T-helper 2 cell treated with Interferon-gamma antibody and Interleukin-4, amounts not matched to agents 100 ng/mL and 5 ng/mL, for 36 hours (primary cell): ENCODE data around the gene PRSS58. TPM values are rescaled to one million over a fixed set of nuclear protein-coding genes. Genes with fewer than 3 reads are reported as not detected.

ENCODE experiments used
- intact Hi-C: fragments of 100-400 bp; cut with micrococcal nuclease; formaldehyde crosslinking; loops from one replicate; pipeline ENCODE4 v1.15.1; 2023
- total RNA-seq: library from RNA; stranded (reverse); gene quantifications from 2 replicates; pipeline ENCODE4 v1.2.3, GENCODE V29; 2022

Gene PRSS58, protein sequence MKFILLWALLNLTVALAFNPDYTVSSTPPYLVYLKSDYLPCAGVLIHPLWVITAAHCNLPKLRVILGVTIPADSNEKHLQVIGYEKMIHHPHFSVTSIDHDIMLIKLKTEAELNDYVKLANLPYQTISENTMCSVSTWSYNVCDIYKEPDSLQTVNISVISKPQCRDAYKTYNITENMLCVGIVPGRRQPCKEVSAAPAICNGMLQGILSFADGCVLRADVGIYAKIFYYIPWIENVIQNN
- not detected in 2 replicates for total RNA-seq

DNA sequence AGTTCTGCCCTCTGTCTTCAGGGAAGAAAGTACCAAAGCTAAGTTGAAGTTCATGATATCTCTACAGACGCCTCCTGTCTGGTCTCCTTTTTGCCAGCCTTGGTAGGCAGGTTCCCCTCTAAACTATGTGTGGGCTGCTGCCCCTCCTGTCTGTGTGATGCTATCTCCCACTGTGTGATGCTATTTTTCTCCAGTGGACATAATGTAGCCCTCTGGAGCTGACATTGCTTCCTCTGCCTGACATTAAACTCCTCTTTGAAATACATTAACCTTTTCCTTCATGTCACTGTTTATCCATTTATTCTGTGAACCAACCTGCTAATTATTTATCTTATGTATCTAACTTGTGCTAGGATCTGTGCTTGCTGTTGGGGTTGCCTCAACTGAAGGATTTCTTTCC is at the start of gene PRSS58:
Gene PRSS58 (minus strand): TSS at position 101 of the 400 bp plus-strand sequence. CDS start 351 bp downstream, outside the sequence.
- intact Hi-C loops = no loop called here

DNA sequence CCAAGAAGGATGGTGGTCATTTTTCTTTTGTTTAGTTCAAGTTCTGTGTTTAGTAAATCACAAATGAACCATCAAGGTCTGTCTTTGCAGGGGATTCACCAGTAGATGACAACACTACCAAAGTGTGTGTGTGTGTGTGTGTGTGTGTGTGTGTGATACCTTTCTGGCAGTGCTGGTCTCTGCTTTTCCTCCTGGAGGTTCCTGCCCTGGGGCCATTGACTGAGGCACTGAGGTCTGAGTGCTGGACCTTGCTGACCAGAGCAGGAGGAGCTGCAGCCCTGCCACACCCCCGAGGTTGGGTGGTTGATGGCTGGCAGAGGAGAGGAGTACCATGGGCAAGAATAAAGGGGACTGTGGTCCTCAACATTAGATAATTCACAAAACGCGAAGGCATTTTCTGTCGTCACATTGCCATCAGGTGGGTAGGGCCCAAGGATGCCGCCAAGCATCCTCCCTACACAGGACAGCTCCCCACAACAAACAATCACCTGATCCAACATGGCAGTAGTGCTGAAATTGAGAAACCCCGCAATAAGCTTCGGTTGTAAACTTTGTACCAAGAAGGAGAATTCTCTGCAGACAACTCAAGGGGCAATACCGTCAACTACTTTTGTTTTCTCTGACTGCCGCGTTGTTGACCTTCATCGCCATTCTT is 49.5 kb upstream of the PRSS58 start:
- intact Hi-C loops = no loop called here

DNA sequence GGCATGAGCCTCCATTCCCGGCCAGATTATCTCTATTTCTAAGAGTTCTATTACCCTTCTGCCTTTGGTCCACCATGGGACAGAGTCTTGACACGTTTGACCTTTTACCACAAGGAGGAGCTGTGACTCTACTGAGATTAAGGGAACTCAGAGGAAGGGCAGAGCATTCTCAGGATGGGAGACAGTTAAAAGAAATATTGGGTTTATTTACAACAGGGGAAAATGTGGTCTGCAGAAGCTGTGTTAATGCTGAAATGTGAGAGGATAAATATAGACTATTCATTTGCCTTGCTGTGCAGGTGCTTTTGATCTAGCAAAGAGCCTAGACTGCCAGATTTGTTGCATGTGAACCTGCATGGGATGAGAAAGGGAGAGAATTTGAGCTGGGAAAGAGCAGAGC is 45.8 kb upstream of the PRSS58 start:
- intact Hi-C loops = loop anchor here (2.0 kb wide), 1 partner anchor 699 kb away; no protein-coding TSS in a partner anchor

DNA sequence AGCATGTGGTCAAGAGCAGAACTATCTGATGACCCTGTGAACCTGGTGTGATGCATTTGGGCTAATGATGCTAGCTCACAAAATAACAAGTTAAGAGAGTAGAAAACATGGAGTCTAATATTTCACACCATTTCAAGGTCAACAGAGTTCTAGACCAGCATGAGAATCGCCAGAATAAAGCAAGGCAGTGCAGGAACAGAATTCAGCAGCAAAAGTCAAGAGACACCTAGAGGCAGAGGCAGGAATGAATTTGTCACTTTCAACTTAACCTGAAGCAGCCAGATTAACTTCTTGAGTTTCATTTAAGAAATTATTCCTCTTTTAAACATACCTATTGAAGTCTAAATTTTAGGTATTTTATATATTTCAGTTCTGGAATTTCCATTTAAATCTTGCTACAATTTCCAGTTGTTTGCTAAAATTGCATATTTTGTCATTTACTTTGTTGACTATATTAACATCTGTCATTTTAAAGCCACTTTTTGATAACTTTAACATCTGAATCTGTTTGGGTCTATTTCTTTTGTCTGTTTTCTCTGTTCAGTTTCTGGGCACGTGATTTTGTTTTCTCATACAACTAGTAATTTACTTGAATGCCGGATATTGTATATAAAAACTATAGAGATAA is 44.2 kb upstream of the PRSS58 start:
- intact Hi-C loops = loop anchor here (1.0 to 2.0 kb wide), 2 partner anchors 326 to 701 kb away; no protein-coding TSS in a partner anchor

DNA sequence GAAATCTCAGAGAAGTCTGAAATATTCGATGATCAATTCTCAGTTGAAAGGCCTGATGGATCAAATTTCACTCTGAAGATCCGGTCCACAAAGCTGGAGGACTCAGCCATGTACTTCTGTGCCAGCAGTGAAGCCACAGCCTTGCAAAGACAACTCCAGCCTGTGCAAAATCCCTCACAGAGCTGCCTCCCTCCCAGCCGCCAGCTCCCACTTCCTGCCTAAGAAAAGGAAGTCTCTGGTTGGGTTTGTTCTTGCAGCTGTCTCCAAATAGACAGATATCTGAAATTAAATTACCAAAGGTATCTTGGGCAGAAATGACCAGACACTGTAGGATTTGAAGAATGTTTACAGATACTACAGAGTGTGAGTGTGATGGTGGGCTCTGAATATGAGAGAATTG is 43.4 kb upstream of the PRSS58 start:
- intact Hi-C loops = no loop called here

DNA sequence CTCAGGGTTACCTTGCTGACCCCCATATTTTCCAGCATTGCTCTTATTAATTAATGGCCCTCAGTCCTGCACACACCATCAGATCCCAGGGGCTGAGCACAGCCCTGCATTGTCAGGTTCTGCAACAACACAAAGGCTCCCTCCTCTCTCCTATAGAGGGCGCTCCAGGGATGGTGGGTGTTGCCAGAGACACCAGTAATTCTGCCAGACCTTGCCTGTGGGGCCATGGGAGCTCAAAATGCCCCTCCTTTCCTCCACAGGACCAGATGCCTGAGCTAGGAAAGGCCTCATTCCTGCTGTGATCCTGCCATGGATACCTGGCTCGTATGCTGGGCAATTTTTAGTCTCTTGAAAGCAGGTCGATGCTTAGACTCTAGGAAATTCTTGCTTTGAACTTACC is 42.8 kb upstream of the PRSS58 start:
- intact Hi-C loops = loop anchor here (1.0 kb wide), 1 partner anchor 511 kb away; no protein-coding TSS in a partner anchor

DNA sequence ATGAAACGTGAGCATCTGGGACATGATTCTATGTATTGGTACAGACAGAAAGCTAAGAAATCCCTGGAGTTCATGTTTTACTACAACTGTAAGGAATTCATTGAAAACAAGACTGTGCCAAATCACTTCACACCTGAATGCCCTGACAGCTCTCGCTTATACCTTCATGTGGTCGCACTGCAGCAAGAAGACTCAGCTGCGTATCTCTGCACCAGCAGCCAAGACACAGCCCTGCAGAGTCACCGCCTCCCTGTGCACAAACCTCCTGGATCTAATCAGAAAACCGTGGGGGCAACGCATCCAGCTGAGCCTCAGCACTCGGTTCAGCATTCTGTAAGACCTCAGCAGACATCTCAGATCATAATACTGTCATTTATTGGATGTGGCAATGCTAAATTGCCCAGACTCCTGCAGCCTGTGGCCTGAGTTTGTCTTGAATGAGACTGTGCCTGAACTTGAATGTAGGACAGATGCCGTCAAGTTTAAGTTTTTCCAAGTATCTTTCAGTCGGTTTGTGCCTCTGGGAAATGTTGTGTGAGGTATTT is 41.5 kb upstream of the PRSS58 start:
- intact Hi-C loops = no loop called here

DNA sequence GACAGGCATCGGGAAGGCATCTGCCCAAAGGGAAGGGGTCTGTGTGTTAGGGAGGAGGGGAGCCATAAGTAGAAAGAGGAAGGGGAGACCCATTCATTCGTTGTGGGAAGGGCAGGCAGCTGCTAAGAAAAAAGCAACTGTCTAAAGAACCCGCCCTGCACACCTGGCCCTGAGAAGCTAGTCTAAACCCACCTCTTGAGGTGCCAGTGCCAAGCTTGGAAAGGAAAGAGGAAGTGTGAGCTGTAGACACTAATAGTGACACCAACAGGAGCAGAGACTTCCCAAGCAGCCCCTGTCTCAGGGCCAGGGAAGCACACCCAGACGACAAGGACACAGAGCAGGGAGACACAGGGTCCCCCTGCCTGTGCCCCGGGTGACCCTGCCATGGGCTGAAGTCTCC is 40.8 kb upstream of the PRSS58 start:
- intact Hi-C loops = no loop called here

DNA sequence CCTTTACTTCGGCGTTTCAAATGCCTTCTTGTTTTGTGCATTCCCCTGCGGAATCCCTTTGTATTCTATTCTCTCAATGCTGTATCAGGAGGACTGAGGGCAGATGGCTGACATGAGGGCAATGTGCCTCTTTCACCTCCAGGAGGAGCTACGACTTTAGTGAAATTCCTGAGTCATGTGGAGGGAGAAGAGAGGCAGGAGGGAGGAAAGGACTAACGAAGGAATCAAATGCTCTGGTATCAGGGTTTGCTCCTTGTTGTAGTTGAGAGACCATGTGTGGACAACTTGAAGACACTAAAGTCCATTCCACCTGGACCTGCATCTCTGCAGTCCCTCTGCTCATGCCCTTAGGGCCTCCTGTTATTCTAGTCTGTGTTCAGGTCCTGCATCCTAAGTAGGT is 40.2 kb upstream of the PRSS58 start:
- intact Hi-C loops = no loop called here

DNA sequence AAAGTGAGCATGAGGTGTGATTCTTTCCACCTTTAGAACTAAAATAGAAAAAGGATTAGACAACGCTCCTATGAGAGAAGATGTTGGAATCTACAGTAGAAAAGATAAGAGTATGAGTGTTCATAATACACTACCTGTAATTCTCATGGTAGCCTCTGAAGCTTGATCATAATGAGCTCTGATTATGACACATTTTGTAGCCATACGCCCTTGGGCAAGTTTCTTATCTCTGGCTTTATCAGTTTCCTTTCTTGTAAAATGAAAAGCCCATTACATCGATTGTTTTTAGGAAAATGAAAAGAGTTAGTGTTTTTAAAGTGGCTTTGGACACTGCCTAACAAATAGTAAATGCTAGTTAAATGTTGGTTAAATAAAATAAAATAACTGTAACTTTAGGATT is 22.4 kb upstream of the PRSS58 start:
- intact Hi-C loops = no loop called here

DNA sequence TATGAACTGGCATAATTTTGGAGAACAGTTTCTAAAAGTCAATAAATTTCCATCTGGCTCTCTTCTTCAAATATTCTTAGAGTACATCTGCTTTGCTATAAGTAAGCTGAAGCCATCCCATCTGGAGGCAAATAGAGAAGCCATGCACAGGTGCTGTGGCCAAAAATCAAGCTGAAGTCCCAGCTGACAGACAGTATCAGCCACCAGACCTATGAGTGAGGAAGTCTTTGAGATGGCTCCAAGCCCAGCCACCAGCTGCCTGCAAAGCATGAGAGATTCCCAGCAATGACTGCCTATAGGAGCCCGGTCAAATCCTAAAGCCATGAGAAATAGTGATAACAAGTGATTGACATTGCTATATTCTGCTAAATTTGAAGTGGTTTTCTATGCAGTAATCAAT is 21.7 kb upstream of the PRSS58 start:
- intact Hi-C loops = no loop called here

DNA sequence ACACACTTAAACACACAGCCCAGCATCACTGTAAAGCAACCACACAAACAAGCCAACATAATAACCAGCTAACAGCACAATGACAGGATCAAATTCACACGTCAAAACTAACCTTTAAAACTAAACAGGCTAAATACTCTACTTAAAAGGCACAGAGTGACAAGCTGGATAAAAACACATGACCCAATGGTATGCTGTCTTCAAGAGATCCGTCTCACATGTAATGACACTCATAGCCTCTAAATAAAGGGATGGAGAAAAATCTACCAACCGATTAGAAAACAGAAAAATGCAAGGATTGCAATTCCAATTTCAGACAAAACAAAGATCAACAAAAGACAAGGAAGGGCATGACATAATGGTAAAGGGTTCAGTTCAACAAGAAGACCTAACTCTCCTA is 17.2 kb upstream of the PRSS58 start:
- intact Hi-C loops = no loop called here

DNA sequence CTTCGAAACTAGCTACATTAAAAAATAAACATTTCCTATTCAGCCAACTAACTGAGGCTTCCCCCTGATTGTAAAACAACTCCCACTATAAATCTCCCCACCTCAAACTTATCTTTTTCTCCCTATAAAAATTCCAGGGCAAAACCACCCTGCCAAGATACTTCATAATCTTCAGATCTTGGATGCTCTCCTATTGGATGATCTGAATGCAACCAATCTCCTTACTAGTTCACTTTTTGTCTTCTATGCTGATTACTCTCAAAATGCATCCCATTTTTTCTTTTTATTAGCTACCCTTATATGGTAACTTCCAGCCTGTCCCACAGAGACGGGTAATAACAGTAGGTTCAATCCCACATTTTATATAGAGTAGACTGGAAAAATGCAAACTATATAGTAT is 15.0 kb upstream of the PRSS58 start:
- intact Hi-C loops = no loop called here

DNA sequence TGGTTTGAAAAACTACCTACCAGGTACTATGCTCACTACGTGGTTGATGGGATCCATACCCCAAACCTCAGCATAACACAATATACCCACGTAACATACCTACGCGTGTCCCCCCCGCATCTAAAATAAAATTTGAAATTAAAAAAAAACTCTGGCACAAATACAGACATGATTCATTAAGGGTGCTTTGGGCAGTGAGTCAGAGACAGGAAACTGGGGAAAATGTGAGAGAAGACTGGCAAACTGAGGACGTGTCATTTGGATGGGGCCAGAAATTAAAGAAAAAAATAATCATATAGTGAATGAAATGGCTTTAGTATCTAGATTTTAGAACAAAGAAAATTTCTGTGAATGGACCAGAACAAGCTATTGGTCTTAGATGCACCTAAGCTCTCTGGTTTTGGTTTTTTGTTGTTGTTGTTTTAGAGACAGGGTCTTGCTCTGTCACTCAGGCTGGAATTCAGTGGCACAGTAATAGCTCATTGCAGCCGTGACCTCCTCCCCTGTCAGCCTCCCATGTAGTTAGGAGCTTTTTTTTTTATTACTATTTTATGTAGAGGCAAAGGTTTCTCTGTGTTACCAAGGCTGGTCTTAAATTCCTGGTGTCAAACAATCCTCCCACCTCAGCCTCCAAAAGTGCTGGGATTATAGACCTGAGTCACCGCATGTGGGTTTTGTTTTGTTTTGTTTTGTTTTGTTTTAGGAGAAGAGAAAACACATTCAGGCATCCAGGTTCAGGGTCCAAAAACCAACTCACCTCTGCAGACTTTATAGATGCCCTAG is 5.9 kb upstream of the PRSS58 start:
- intact Hi-C loops = no loop called here

DNA sequence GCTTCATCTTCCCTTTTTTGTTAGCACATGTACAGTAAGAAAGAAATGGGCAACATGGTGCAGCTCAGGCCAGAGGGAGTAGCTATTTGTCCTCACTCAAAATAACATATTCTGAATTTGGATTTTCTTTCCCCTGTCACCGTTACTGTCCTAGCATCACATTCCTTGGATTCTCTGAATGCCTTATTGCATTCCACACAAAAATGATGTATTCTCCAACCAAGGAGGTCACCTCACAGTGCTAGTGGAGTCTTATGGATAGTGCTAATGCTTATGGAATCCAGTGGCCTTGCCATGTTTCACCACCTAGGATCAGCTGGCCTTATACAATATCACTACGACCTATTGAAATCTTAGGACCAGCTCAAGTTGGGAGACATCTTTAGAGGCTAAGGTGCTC is 7.2 kb downstream of the PRSS58 start:
- intact Hi-C loops = no loop called here

DNA sequence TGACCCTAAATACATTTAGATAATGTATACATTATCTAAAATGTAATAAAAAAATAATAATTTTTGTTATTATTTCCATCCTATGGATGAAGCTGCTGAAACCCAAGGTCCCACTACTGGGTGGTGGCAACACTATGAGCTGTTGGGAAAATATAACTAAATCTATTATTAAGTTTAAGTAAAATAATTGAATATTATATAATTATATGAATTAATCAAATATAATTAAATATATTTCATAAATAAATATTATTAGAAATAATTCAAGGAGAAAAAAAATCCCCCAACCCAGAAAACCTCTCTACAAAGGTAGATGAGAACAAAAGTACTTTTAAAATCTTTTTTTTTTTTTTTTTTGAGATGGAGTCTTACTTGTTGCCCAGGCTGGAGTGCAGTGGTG is 7.9 kb downstream of the PRSS58 start:
- intact Hi-C loops = no loop called here

DNA sequence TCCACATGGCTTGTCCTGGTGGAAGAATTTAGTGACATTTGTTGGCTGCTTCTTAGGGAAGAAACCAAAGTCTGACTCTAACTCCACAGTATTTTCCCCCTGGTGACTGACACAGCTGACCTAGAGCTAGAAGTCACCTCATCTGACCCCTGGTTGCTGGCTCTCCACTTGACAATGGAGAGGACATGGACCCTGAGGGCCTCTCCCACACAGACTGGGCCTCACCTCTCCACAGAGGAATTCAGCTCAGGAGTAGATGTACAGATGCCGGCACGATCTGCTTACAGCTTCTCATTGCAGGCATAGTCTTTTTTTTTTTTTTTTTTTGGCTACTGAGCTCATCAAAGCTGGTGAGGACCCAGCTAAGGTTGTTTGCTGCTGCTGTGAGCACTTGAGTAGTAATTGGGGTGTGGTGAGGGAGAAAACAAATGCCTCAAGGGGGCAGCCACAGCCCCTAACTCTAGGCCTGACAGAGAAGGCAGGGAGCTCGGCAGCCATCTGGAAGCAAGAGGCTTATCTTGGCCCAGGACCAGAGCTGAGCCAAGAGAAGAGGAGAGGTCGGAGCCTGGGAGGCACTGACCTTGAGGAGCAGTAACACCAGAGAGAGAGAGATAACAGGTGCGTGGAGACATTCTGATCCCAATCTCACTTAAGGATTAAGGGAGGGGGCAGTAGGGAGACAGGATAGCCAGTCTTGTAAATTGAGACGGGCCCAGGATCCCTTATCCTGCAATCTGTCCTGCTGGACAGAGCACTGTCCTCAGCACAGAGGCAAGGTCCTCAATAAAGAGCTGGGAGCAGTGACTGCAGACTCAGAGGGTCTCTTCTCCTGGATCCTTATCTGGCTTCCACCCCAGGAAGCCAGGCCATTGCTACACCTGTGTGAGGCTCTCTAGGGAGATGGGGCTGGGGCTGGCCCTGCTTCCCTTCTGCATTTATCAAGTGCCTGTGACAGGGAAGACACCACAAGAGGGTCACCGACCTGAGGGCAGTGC is 9.4 kb downstream of the PRSS58 start:
- intact Hi-C loops = no loop called here

DNA sequence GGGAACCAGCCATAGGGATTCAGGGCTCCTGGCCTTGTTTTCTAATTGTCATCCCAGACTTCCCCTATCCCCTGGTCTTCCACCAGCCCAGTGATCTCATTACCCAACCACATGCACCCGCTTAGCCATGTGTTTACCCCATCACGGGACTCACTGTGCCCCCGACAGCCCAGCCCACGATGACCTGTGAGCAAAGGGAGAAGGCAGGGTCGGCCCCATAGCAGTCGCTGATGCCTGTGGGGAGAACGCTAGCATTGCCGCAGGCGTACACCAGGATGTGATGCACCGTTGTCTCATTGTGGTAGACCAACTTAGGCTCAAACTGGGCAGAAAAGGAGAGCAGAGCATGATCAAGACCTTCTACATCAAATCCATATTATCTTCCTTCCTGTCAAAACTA is 14.0 kb downstream of the PRSS58 start:
- intact Hi-C loops = no loop called here

DNA sequence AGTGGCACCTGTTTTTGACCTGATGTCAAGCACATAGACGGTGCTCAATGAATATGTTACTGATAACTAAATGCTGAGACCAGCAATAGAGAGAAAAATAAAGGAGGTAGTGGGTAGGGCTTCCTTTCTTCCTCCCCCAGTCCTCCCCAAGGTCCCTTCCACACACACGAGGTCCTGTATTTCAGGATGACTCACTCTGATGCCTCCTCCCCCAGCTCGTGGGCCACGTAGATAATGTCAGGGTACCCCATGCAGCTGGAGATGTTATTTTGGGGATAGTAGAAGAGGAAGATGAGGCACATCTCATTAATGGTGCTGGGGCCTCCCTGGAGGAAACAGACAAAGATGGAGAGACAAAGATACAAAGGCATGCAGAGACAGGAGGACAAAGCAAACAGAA is 17.3 kb downstream of the PRSS58 start:
- intact Hi-C loops = no loop called here

DNA sequence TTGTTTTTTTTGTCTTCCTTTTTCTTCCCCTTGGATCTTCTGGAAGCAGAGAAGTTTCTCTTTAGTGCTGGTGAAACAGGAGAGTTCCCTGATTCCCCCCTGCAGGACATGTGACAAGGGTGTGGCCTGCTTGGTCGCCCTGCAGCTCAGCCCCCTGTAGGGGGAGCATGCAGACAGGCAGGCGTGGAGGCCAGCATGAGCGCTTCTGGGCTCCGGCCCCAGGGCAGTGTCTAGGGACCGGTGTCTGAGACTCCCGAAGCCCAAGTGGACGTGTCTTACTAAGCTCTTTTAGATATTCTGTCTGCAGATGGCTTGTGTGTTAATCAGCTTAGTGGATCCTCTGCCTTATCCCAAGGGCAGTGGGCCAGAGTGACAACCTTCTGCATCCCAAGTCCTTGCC is 26.1 kb downstream of the PRSS58 start:
- intact Hi-C loops = no loop called here
